B cell (primary cell): Measurements from ENCODE around the gene CILP2.

Experiments
- EZH2 ChIP-seq: IDR thresholded peaks from 2 replicates; pipeline ENCODE4 v1.6.1; 2012; ENCODE audit warnings: borderline replicate concordance, low read depth, mild to moderate bottlenecking, moderate library complexity, low read length; ENCODE audit not compliant: insufficient read depth, poor library complexity, severe bottlenecking
- TF ChIP-seq, protein P1 (sequence below): fragments of 200-600 bp; IDR thresholded peaks from one replicate; pipeline ENCODE4 v1.8.0; 2022; ENCODE audit warnings: antibody characterized with exemption, mild to moderate bottlenecking

DNA sequence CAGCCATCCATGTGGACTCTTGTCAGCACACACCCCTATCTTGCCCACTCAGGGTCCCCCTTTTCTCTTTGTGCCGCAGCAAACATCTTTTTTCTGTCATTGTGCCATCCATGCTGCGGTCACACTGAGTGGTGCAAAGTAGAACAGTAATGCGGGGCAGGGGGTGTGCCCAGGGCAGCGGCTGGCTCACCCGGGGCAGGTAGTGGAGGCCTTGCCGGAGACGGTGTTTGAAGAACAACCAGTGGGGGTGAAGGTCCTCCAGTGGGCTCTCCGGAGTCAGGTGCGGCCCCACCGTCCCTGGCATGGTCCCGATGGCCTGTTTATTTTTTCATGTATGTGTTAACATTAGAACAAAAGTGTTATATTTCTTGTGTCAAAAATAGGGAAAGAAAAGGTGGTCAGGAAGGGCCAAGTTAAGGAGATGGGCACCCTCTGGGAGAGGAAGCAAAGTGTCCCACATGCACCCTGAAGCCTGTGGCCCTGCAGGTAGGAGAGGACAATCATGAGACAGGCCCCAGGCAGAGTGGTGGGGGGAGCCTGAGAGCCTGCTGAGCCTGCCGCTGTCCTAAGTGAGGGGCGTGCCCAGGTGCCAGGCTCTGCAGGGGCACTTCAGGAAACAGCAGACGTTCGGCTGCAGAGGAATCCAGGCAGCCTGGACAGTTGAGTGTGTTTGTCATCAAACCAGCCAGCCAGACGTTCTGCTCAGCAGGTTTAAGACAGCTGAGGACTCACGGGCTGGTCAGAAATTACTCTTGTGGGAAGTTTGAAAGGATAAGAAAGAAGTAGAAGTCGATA lies 35.1 kb upstream of the CILP2 start:
- TF ChIP-seq, protein P1, sequence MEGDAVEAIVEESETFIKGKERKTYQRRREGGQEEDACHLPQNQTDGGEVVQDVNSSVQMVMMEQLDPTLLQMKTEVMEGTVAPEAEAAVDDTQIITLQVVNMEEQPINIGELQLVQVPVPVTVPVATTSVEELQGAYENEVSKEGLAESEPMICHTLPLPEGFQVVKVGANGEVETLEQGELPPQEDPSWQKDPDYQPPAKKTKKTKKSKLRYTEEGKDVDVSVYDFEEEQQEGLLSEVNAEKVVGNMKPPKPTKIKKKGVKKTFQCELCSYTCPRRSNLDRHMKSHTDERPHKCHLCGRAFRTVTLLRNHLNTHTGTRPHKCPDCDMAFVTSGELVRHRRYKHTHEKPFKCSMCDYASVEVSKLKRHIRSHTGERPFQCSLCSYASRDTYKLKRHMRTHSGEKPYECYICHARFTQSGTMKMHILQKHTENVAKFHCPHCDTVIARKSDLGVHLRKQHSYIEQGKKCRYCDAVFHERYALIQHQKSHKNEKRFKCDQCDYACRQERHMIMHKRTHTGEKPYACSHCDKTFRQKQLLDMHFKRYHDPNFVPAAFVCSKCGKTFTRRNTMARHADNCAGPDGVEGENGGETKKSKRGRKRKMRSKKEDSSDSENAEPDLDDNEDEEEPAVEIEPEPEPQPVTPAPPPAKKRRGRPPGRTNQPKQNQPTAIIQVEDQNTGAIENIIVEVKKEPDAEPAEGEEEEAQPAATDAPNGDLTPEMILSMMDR = no peak
- TF ChIP-seq EZH2 = no peak
